ENCODE results near the gene FHOD3.
"Not testable (repeated sequence)": the region's sequence is repeated elsewhere in the genome, so short reads cannot be mapped to it uniquely, and the experiment has no call there.

FHOD3 gene

GRCh38 chr18:36812678-36813077 is 515.2 kb downstream of the FHOD3 start:
- no peak for DNase-seq (ENCODE audit: low read depth in 2 of 3, low spot score in 2 of 3)

GRCh38 chr18:36813101-36813775 is 515.7 kb downstream of the FHOD3 start:
- no peak for DNase-seq (ENCODE audit: low read depth in 2 of 3, low spot score in 2 of 3)

- DNase-seq (ENCODE audit: low read depth in 2 of 3, low spot score in 2 of 3) = no peak
These were observed 516.3 kb downstream of the FHOD3 start for GRCh38 chr18:36813824-36814223.

- DNase-seq (ENCODE audit: low read depth in 2 of 3, low spot score in 2 of 3) = no peak
These were observed 517.5 kb downstream of the FHOD3 start for GRCh38 chr18:36814994-36815393.

- DNase-seq (ENCODE audit: low read depth in 2 of 3, low spot score in 2 of 3) = not testable (repeated sequence)
These were observed 518.6 kb downstream of the FHOD3 start for GRCh38 chr18:36816096-36816495.

GRCh38 chr18:36817039-36817438 is 519.5 kb downstream of the FHOD3 start:
- no peak for DNase-seq (ENCODE audit: low read depth in 2 of 3, low spot score in 2 of 3)

- no peak for DNase-seq (ENCODE audit: low read depth in 2 of 3, low spot score in 2 of 3)
These were observed 521.1 kb downstream of the FHOD3 start for GRCh38 chr18:36818652-36819051.

- DNase-seq (ENCODE audit: low read depth in 2 of 3, low spot score in 2 of 3) = no peak
These were observed 522.1 kb downstream of the FHOD3 start for GRCh38 chr18:36819621-36820020.

GRCh38 chr18:36821681-36822080 is 524.2 kb downstream of the FHOD3 start:
- DNase-seq (ENCODE audit: low read depth in 2 of 3, low spot score in 2 of 3) = no peak

- DNase-seq (ENCODE audit: low read depth in 2 of 3, low spot score in 2 of 3) = no peak
These were observed 528.0 kb downstream of the FHOD3 start for GRCh38 chr18:36825526-36825925.

- DNase-seq (ENCODE audit: low read depth in 2 of 3, low spot score in 2 of 3) = no peak
These were observed 529.0 kb downstream of the FHOD3 start for GRCh38 chr18:36826556-36826955.

- DNase-seq (ENCODE audit: low read depth in 2 of 3, low spot score in 2 of 3) = peak in 1 of 3 experiments; percentile 12
These were observed 530.7 kb downstream of the FHOD3 start for GRCh38 chr18:36828157-36828629.

GRCh38 chr18:36828630-36829361 is 531.3 kb downstream of the FHOD3 start, which contains the start of the genes KIAA1328 and TPGS2:
Gene KIAA1328 (plus strand): TSS chr18:36829127. CDS start chr18:36829139, 12 bp downstream.
Gene TPGS2 (minus strand): TSS chr18:36829002. CDS start chr18:36828767, 235 bp downstream.
- peak; percentile 64 to 80 (median 69) for DNase-seq (ENCODE audit: low read depth in 2 of 3, low spot score in 2 of 3)
